B cell (primary cell): Measurements from ENCODE around the gene RNLS. TPM values are rescaled to one million over a fixed set of nuclear protein-coding genes. Genes with fewer than 3 reads are reported as not detected.

ENCODE experiments used
- ATAC-seq: fragments of 200-7000 bp; cut with Tn5 transposase; one replicate; pipeline ENCODE4 v1.10.0; 2021; ENCODE audit warnings: low read depth, mild to moderate bottlenecking, moderate number of reproducible peaks, moderate library complexity
- CTCF ChIA-PET: fragments of 350-600 bp; sonication (Branson Sonifier 250); formaldehyde crosslinking; loops from one replicate; lab custom pipeline; 2021; ENCODE audit warnings: antibody characterized with exemption, inconsistent platforms; lab: Charles Lee
- POLR2A ChIA-PET: fragments of 350-600 bp; sonication (Branson Sonifier 250); formaldehyde crosslinking; loops from one replicate; lab custom pipeline; 2021; ENCODE audit warnings: antibody characterized with exemption; lab: Charles Lee
- DNase-seq: peaks from one replicate; pipeline ENCODE4 v3.0.0; 2013
- H2AFZ ChIP-seq: 2 replicates; pipeline ENCODE4 v1.6.1; 2012; ENCODE audit warnings: mild to moderate bottlenecking, low read depth, low read length; ENCODE audit not compliant: insufficient read depth, poor library complexity, severe bottlenecking
- H3K27ac ChIP-seq, 2 donors: 1 replicate in 1 of 2; 2 replicates in 1 of 2; pipeline ENCODE4 v1.5.1; 2012 to 2013; ENCODE audit warnings: low read length in 2 of 2, mild to moderate bottlenecking in 2 of 2, moderate library complexity in 1 of 2
- H3K27me3 ChIP-seq, 4 experiments: fragments of 200-600 bp in 1 of 4; sonication (generic) in 1 of 4; replicated peaks in 1 of 4; 1 replicate in 2 of 4; 2 replicates in 2 of 4; pipeline versions ENCODE4 v1.6.1 to v1.7.0; 2013 to 2016; ENCODE audit warnings: low read length in 3 of 4, mild to moderate bottlenecking in 2 of 4, mixed read lengths in 1 of 4, moderate library complexity in 1 of 4; ENCODE audit not compliant: insufficient read depth in 4 of 4, control insufficient read depth in 3 of 4; ENCODE audit errors: control extremely low read depth in 1 of 4
- H3K36me3 ChIP-seq, 2 experiments: replicated peaks in 1 of 2; 1 replicate in 1 of 2; 2 replicates in 1 of 2; pipeline versions ENCODE4 v1.6.1 to v1.7.1; 2013; ENCODE audit warnings: low read length in 1 of 2; ENCODE audit not compliant: insufficient read depth in 2 of 2, control insufficient read depth in 1 of 2; ENCODE audit errors: control extremely low read depth in 1 of 2, extremely low read depth in 1 of 2
- H3K4me1 ChIP-seq, 2 donors: fragments of 200-600 bp in 1 of 2; sonication (generic) in 1 of 2; 1 replicate in 1 of 2; 2 replicates in 1 of 2; pipeline versions ENCODE4 v1.5.1 to v1.6.1; 2013 to 2017; ENCODE audit warnings: low read length in 2 of 2; ENCODE audit not compliant: control insufficient read depth in 2 of 2, insufficient read depth in 2 of 2
- H3K4me2 ChIP-seq: replicated peaks from 2 replicates; pipeline ENCODE3; 2012; ENCODE audit warnings: mild to moderate bottlenecking, low read depth, low read length; ENCODE audit not compliant: poor library complexity, severe bottlenecking
- H3K4me3 ChIP-seq, 5 experiments: fragments of 200-600 bp in 1 of 5; sonication (generic) in 1 of 5; 1 replicate in 3 of 5; 2 replicates in 2 of 5; pipeline versions ENCODE4 v1.5.1 to v1.7.0; 2011 to 2016; ENCODE audit warnings: low read length in 4 of 5, mild to moderate bottlenecking in 4 of 5, low read depth in 2 of 5, control low read depth in 1 of 5, moderate library complexity in 1 of 5; ENCODE audit not compliant: insufficient read depth in 1 of 5; ENCODE audit errors: control extremely low read depth in 1 of 5, extremely low read depth in 1 of 5
- H3K79me2 ChIP-seq: fragments of 200-600 bp; sonication (generic); one replicate; pipeline ENCODE4 v1.6.0; 2016; ENCODE audit warnings: low read length; ENCODE audit not compliant: control insufficient read depth, insufficient read depth
- H3K9ac ChIP-seq: fragments of 200-600 bp; sonication (generic); 2 replicates; pipeline ENCODE4 v1.6.1; 2017; ENCODE audit warnings: mild to moderate bottlenecking, low read length, moderate library complexity
- H3K9me3 ChIP-seq, 3 donors: one replicate each; pipeline versions ENCODE4 v1.6.1 to v1.7.1; 2013; ENCODE audit warnings: low read length in 2 of 3; ENCODE audit not compliant: control insufficient read depth in 2 of 3, insufficient read depth in 1 of 3; ENCODE audit errors: control extremely low read depth in 1 of 3
- H4K20me1 ChIP-seq: 2 replicates; pipeline ENCODE4 v1.6.0; 2012; ENCODE audit warnings: mild to moderate bottlenecking, low read length; ENCODE audit not compliant: insufficient read depth, control insufficient read depth, poor library complexity, severe bottlenecking
- H3K27ac Mint-ChIP-seq: one replicate; pipeline ENCODE4 v1.8.0; 2021; ENCODE audit warnings: mixed read lengths
- H3K27me3 Mint-ChIP-seq: one replicate; pipeline ENCODE4 v1.8.0; 2021; ENCODE audit warnings: mixed read lengths
- H3K4me1 Mint-ChIP-seq: one replicate; pipeline ENCODE4 v1.8.0; 2021; ENCODE audit warnings: mixed read lengths
- H3K4me3 Mint-ChIP-seq: one replicate; pipeline ENCODE4 v1.8.0; 2021; ENCODE audit warnings: mixed read lengths
- H3K9me3 Mint-ChIP-seq: one replicate; pipeline ENCODE4 v1.8.0; 2022; ENCODE audit warnings: mixed read lengths; ENCODE audit not compliant: insufficient read depth
- CTCF ChIP-seq: fragments of 200-600 bp; IDR thresholded peaks from one replicate; pipeline ENCODE4 v1.8.0; 2022; ENCODE audit warnings: antibody characterized with exemption, mild to moderate bottlenecking
- EZH2 ChIP-seq: IDR thresholded peaks from 2 replicates; pipeline ENCODE4 v1.6.1; 2012; ENCODE audit warnings: borderline replicate concordance, low read depth, mild to moderate bottlenecking, moderate library complexity, low read length; ENCODE audit not compliant: insufficient read depth, poor library complexity, severe bottlenecking
- WGBS: methylation state at CpG from one replicate; pipeline ENCODE4 v1.1.5; 2013; ENCODE audit warnings: missing lambda C conversion rate; ENCODE audit not compliant: insufficient coverage; 5-methylcytosine and 5-hydroxymethylcytosine counted together
- intact Hi-C: fragments of 100-400 bp; cut with micrococcal nuclease; formaldehyde crosslinking; loops from one replicate; pipeline ENCODE4 v1.10.0; 2022
- polyA plus RNA-seq: library from polyadenylated mRNA; depleted of rRNA; stranded (reverse); fragments of >200 nt; gene quantifications from 2 replicates; pipeline ENCODE4 v1.2.3, GENCODE V29; 2012
- total RNA-seq, 2 donors: library from RNA; stranded (reverse); fragments of 120-200 nt in 1 of 2; gene quantifications; 1 replicate in 1 of 2; 2 replicates in 1 of 2; pipeline versions ENCODE4 v1.2.3 to v1.2.4, GENCODE V29; 2013 to 2022

The RNLS gene
- total and polyA plus RNA-seq, 2 donors (not counting 1 experiment from before 2014, with no cell fraction given) = 3.5 to 7.5 TPM

DNA sequence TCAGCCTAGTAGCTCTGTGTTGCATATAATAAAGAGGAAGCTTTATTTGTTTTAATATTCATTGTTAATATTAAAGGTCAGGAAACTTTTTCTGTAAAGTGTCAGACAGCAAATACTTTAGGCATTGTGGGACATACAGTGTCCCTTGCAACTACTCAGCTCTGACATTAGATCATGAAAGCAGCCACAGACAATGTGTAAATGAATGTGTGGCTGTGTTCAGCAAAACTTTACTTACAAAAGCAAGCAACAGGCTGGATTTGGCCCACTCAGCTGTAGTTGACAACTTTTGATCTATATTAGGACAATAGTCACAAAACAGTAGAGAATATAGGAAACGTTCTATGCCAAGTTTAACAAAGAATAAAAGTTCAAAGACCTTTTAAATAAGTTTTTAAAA is 173.3 kb downstream of the RNLS start:
- intact Hi-C loops = no loop called here

GRCh38 chr10:88409236-88409635 is 173.9 kb downstream of the RNLS start:
- H3K27ac ChIP-seq = no peak overlapping the region
- CTCF ChIA-PET = interaction anchor here (0.6 to 1.1 kb wide), 2 partner anchors 19 to 227 kb away, joined by 3 to 4 read pairs; no protein-coding TSS in a partner anchor
- H3K4me1 Mint-ChIP-seq = peaks cover 5% of the 10 kb centered on the region

More for the DNA sequence above, 173.3 kb downstream of the RNLS start:
- H2AFZ ChIP-seq = no peak overlapping the region
- no peak overlapping the region for H3K4me2 ChIP-seq
- H3K27ac ChIP-seq = no peak overlapping the region
- H3K36me3 ChIP-seq = no peaks in the 10 kb centered on the region
- POLR2A ChIA-PET = no interaction called here
- H3K27me3 ChIP-seq = no peaks in the 10 kb centered on the region
- Mint-ChIP-seq H3K4me1 (peaks cover 5% of the 10 kb centered on the region), H3K4me3 (no peak overlapping the region), H3K27ac (no peak overlapping the region), H3K9me3 (no peaks in the 10 kb centered on the region), H3K27me3 (no peaks in the 10 kb centered on the region)
- TF ChIP-seq CTCF = no peak
- no peak for TF ChIP-seq EZH2
- no CpG with 5 or more reads among the region's 1 CpG for WGBS
- no peak overlapping the region for H3K9ac ChIP-seq
- CTCF ChIA-PET = interaction anchor here (0.6 to 1.1 kb wide), 2 partner anchors 20 to 226 kb away, joined by 3 to 4 read pairs; no protein-coding TSS in a partner anchor
- no peaks in the 10 kb centered on the region for H3K9me3 ChIP-seq
- no peaks in the 10 kb centered on the region for H3K79me2 ChIP-seq
- DNase-seq = no peak
- H4K20me1 ChIP-seq = no peaks in the 10 kb centered on the region
- ATAC-seq = no peak
- H3K4me1 ChIP-seq = peaks cover 14 to 23% of the 10 kb centered on the region in 2 donors
- no peak overlapping the region for H3K4me3 ChIP-seq

More at GRCh38 chr10:88409236-88409635, 173.9 kb downstream of the RNLS start:
- ATAC-seq = no peak
- no peaks in the 10 kb centered on the region for H3K27me3 ChIP-seq
- Mint-ChIP-seq H3K9me3 (no peaks in the 10 kb centered on the region), H3K27me3 (no peaks in the 10 kb centered on the region), H3K27ac (no peak overlapping the region), H3K4me3 (no peak overlapping the region)
- H3K9ac ChIP-seq = no peak overlapping the region
- peaks cover 14 to 22% of the 10 kb centered on the region in 2 donors for H3K4me1 ChIP-seq
- TF ChIP-seq CTCF = no peak
- TF ChIP-seq EZH2 = no peak
- intact Hi-C loops = no loop called here
- POLR2A ChIA-PET = no interaction called here
- H3K9me3 ChIP-seq = no peaks in the 10 kb centered on the region
- no peaks in the 10 kb centered on the region for H3K79me2 ChIP-seq
- H2AFZ ChIP-seq = no peak overlapping the region
- DNase-seq = no peak
- no peaks in the 10 kb centered on the region for H3K36me3 ChIP-seq
- H3K4me2 ChIP-seq = no peak overlapping the region
- WGBS = no CpG with 5 or more reads among the region's 2 CpGs
- no peaks in the 10 kb centered on the region for H4K20me1 ChIP-seq
- H3K4me3 ChIP-seq = no peak overlapping the region
